Measurements from ENCODE around the gene ZNF22. TPM values are rescaled to one million over a fixed set of nuclear protein-coding genes. Genes with fewer than 3 reads are reported as not detected.

The ZNF22 gene
- total RNA-seq, 1 donor from 2014 or later = 26.9 TPM

GRCh38 chr10:45000138-45000751, 478 bp upstream of the ZNF22 start:
- intact Hi-C loops (cut with DNase I) = no loop called here
- no peak for TF ChIP-seq CTCF (IDR thresholded peaks at IDR 0.05)

GRCh38 chr10:45001381-45002148, 842 bp downstream of the ZNF22 start:
- intact Hi-C loops (cut with DNase I) = no loop called here
- peaks cover 44% of the 10 kb centered on the region for H3K4me1 ChIP-seq
- peak; percentile 21 for TF ChIP-seq CTCF (IDR thresholded peaks at IDR 0.05)
- peak; percentile 83 for DNase-seq
- peak overlapping the region; percentile 95 for H3K27ac ChIP-seq
- peaks cover 21% of the 10 kb centered on the region for H3K36me3 ChIP-seq
- H3K4me3 ChIP-seq = peak overlapping the region; percentile 64
- peak; percentile 72 for ATAC-seq
- H3K9me3 ChIP-seq = no peaks in the 10 kb centered on the region
- no peaks in the 10 kb centered on the region for H3K27me3 ChIP-seq

More at GRCh38 chr10:45000138-45000751, 478 bp upstream of the ZNF22 start:
- Histone ChIP-seq H3K27me3 (no peaks in the 10 kb centered on the region), H3K36me3 (peaks cover 19% of the 10 kb centered on the region), H3K4me3 (peak overlapping the region; percentile 64), H3K9me3 (no peaks in the 10 kb centered on the region), H3K27ac (peak overlapping the region; percentile 95), H3K4me1 (peaks cover 58% of the 10 kb centered on the region)
- ATAC-seq = peak; percentile 14
- no peak for DNase-seq

GRCh38 chr10:45003432-45004000, 2.8 kb downstream of the ZNF22 start:
- intact Hi-C loops (cut with DNase I) = no loop called here
- H3K27ac ChIP-seq = no peak overlapping the region
- DNase-seq (no peak), ATAC-seq (no peak)
- no peak overlapping the region for H3K4me3 ChIP-seq
- no peaks in the 10 kb centered on the region for H3K27me3 ChIP-seq
- no peaks in the 10 kb centered on the region for H3K9me3 ChIP-seq
- TF ChIP-seq CTCF (IDR thresholded peaks at IDR 0.05) = no peak
- peaks cover 21% of the 10 kb centered on the region for H3K36me3 ChIP-seq
- H3K4me1 ChIP-seq = peaks cover 26% of the 10 kb centered on the region

- no peak for ATAC-seq
- no peaks in the 10 kb centered on the region for H3K27me3 ChIP-seq
- no peak for TF ChIP-seq CTCF (IDR thresholded peaks at IDR 0.05)
- H3K4me3 ChIP-seq = no peak overlapping the region
- no peaks in the 10 kb centered on the region for H3K9me3 ChIP-seq
- H3K36me3 ChIP-seq = peaks cover 21% of the 10 kb centered on the region
- H3K27ac ChIP-seq = no peak overlapping the region
- intact Hi-C loops (cut with DNase I) = no loop called here
- H3K4me1 ChIP-seq = peaks cover 21% of the 10 kb centered on the region
- no peak for DNase-seq
Measured at GRCh38 chr10:45004661-45005060, 3.9 kb downstream of the ZNF22 start.

GRCh38 chr10:45005284-45005683, 4.6 kb downstream of the ZNF22 start:
- no peak overlapping the region for H3K4me3 ChIP-seq
- H3K9me3 ChIP-seq = no peaks in the 10 kb centered on the region
- no peak for TF ChIP-seq CTCF (IDR thresholded peaks at IDR 0.05)
- intact Hi-C loops (cut with DNase I) = no loop called here
- ATAC-seq (no peak), DNase-seq (no peak)
- peaks cover 21% of the 10 kb centered on the region for H3K36me3 ChIP-seq
- no peaks in the 10 kb centered on the region for H3K27me3 ChIP-seq
- H3K4me1 ChIP-seq = peaks cover 14% of the 10 kb centered on the region
- H3K27ac ChIP-seq = no peak overlapping the region

Data from upper lobe of right lung (tissue), 1 donor.